CD4-positive, alpha-beta memory T cell (primary cell): Measurements from ENCODE around the gene MTMR6. TPM values are rescaled to one million over a fixed set of nuclear protein-coding genes. Genes with fewer than 3 reads are reported as not detected.

Experiments
- CTCF ChIA-PET: fragments of 350-600 bp; sonication (Branson Sonifier 250); formaldehyde crosslinking; loops from one replicate; lab custom pipeline; 2021; ENCODE audit warnings: inconsistent platforms; ENCODE audit not compliant: partially characterized antibody; lab: Charles Lee
- POLR2A ChIA-PET: fragments of 350-600 bp; sonication (Branson Sonifier 250); formaldehyde crosslinking; loops from one replicate; lab custom pipeline; 2021; ENCODE audit not compliant: partially characterized antibody; lab: Charles Lee
- DNase-seq, 5 donors: peaks; one replicate each; pipeline versions ENCODE4 v3.0.0 to v3.0.0-alpha.2; 2020 to 2022; ENCODE audit warnings: mixed read lengths in 1 of 5
- H3K27ac ChIP-seq: one replicate; pipeline ENCODE4 v1.7.0; 2013; ENCODE audit warnings: low read depth, low read length
- H3K27me3 ChIP-seq: 2 replicates; pipeline ENCODE4 v1.7.0; 2013; ENCODE audit warnings: mild to moderate bottlenecking, low read length, moderate library complexity; ENCODE audit not compliant: insufficient read depth
- H3K36me3 ChIP-seq: 2 replicates; pipeline ENCODE4 v1.7.0; 2013; ENCODE audit warnings: mild to moderate bottlenecking, low read length, moderate library complexity; ENCODE audit not compliant: insufficient read depth
- H3K4me1 ChIP-seq: 2 replicates; pipeline ENCODE4 v1.7.0; 2013; ENCODE audit warnings: mild to moderate bottlenecking, low read length, moderate library complexity; ENCODE audit not compliant: insufficient read depth
- H3K4me3 ChIP-seq, 2 donors: one replicate each; pipeline ENCODE4 v1.7.0; 2013; ENCODE audit warnings: low read length in 2 of 2, mild to moderate bottlenecking in 1 of 2
- H3K9me3 ChIP-seq, 2 donors: one replicate each; pipeline ENCODE4 v1.7.0; 2013; ENCODE audit warnings: low read length in 2 of 2, control low read depth in 1 of 2; ENCODE audit not compliant: control insufficient read depth in 1 of 2
- H3K27ac Mint-ChIP-seq, 7 donors: one replicate each; pipeline ENCODE4 v1.8.0; 2020 to 2021; ENCODE audit warnings: mixed read lengths in 7 of 7, mild to moderate bottlenecking in 6 of 7, inconsistent platforms in 3 of 7, moderate library complexity in 3 of 7
- H3K27me3 Mint-ChIP-seq, 2 donors: one replicate each; pipeline ENCODE4 v1.8.0; 2020 to 2021; ENCODE audit warnings: mixed read lengths in 2 of 2
- H3K36me3 Mint-ChIP-seq, 2 donors: one replicate each; pipeline ENCODE4 v1.8.0; 2020 to 2021; ENCODE audit warnings: mixed read lengths in 2 of 2, inconsistent platforms in 1 of 2, mild to moderate bottlenecking in 1 of 2
- H3K4me1 Mint-ChIP-seq, 4 donors: one replicate each; pipeline ENCODE4 v1.8.0; 2020 to 2021; ENCODE audit warnings: mixed read lengths in 4 of 4, mild to moderate bottlenecking in 1 of 4
- H3K4me3 Mint-ChIP-seq, 8 donors: one replicate each; pipeline ENCODE4 v1.8.0; 2020 to 2021; ENCODE audit warnings: mixed read lengths in 8 of 8, mild to moderate bottlenecking in 7 of 8, moderate library complexity in 6 of 8, inconsistent platforms in 3 of 8
- H3K9me3 Mint-ChIP-seq, 8 donors: one replicate each; pipeline ENCODE4 v1.8.0; 2020 to 2021; ENCODE audit warnings: mixed read lengths in 8 of 8, mild to moderate bottlenecking in 5 of 8, inconsistent platforms in 3 of 8, moderate library complexity in 1 of 8
- intact Hi-C: fragments of 100-400 bp; cut with micrococcal nuclease; formaldehyde crosslinking; loops from one replicate; pipeline ENCODE4 v1.15.1; 2023
- polyA plus RNA-seq, 2 donors: library from polyadenylated mRNA; unstranded; fragments of 300-500 nt; fragmentation: Illumina TruSeq; gene quantifications; one replicate each; pipeline ENCODE4 v1.2.3, GENCODE V29; 2021
- total RNA-seq, 2 experiments: library from RNA; stranded (reverse); gene quantifications; one replicate each; pipeline ENCODE4 v1.2.3, GENCODE V29; 2021

The MTMR6 gene
- total and polyA plus RNA-seq, 4 experiments from 2014 or later = 18.9 to 20.2 (median 19.5) TPM

- H3K4me1 Mint-ChIP-seq = peaks cover 68 to 93% (median 79%) of the 10 kb centered on the region in 4 donors
- intact Hi-C loops = no loop called here
- Histone ChIP-seq H3K27ac (no peak overlapping the region), H3K4me1 (peaks cover 52% of the 10 kb centered on the region), H3K9me3 (no peaks in the 10 kb centered on the region), H3K4me3 (no peak overlapping the region), H3K36me3 (no peaks in the 10 kb centered on the region), H3K27me3 (no peaks in the 10 kb centered on the region)
- CTCF ChIA-PET = no interaction called here
- peak overlapping the region in 6 of 7 donors; percentile 38 to 86 (median 72) for H3K27ac Mint-ChIP-seq
- peak overlapping the region in 2 of 8 donors; percentile 31 to 60 for H3K4me3 Mint-ChIP-seq
- POLR2A ChIA-PET = no interaction called here
- H3K9me3 Mint-ChIP-seq = no peaks in the 10 kb centered on the region
- H3K27me3 Mint-ChIP-seq = no peaks in the 10 kb centered on the region
- no peak for DNase-seq
- H3K36me3 Mint-ChIP-seq = peaks cover 15% of the 10 kb centered on the region in 2 donors
Measured at GRCh38 chr13:25281193-25281934, 5.9 kb downstream of the MTMR6 start.

DNA sequence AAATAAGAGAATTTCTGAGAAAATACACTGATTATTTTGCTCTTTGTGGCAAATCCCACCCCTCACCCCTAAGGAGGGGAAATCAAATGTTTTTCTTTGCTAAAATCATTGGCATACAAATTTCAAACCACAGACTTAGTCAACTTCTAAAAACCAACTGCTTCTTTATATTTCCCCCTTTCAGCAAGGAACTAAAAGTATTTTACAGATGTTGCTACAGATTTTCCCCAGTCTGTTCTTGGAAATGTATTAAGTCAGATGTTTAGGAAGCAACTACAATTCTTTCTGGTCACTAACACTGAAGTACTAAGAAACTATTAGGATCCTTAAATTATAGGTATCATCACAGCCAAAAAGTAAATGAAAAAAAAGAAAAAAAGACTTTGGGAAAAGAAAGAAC is 6.9 kb downstream of the MTMR6 start:
- Mint-ChIP-seq H3K9me3 (no peaks in the 10 kb centered on the region), H3K27me3 (no peaks in the 10 kb centered on the region), H3K27ac (peak overlapping the region in 4 of 7 donors; percentile 7 to 76 (median 28)), H3K36me3 (peaks cover 15 to 17% of the 10 kb centered on the region in 2 donors), H3K4me3 (no peak overlapping the region), H3K4me1 (peaks cover 64 to 89% (median 75%) of the 10 kb centered on the region in 4 donors)
- Histone ChIP-seq H3K27me3 (no peaks in the 10 kb centered on the region), H3K4me1 (peaks cover 43% of the 10 kb centered on the region), H3K36me3 (no peaks in the 10 kb centered on the region), H3K4me3 (no peak overlapping the region), H3K9me3 (no peaks in the 10 kb centered on the region), H3K27ac (no peak overlapping the region)
- no peak for DNase-seq
- intact Hi-C loops = no loop called here
- CTCF ChIA-PET = no interaction called here
- POLR2A ChIA-PET = no interaction called here

GRCh38 chr13:25276748-25277147 is 10.5 kb downstream of the MTMR6 start:
- Histone ChIP-seq H3K4me3 (no peak overlapping the region), H3K4me1 (peaks cover 21% of the 10 kb centered on the region), H3K9me3 (no peaks in the 10 kb centered on the region), H3K27me3 (no peaks in the 10 kb centered on the region), H3K27ac (no peak overlapping the region), H3K36me3 (peaks cover 16% of the 10 kb centered on the region)
- intact Hi-C loops = no loop called here
- Mint-ChIP-seq H3K9me3 (no peaks in the 10 kb centered on the region), H3K27me3 (no peaks in the 10 kb centered on the region), H3K4me1 (peaks cover 43 to 58% (median 48%) of the 10 kb centered on the region in 4 donors), H3K4me3 (no peak overlapping the region), H3K27ac (peak overlapping the region in 3 of 7 donors; percentile 8 to 58 (median 51)), H3K36me3 (peaks cover 16 to 29% of the 10 kb centered on the region in 2 donors)
- DNase-seq = no peak
- POLR2A ChIA-PET = no interaction called here
- CTCF ChIA-PET = interaction anchor here (2.1 to 2.4 kb wide), 2 partner anchors 10 to 16 kb away, joined by 5 to 9 read pairs; partner anchors contain the start of gene MTMR6

GRCh38 chr13:25268561-25268960 is 18.7 kb downstream of the MTMR6 start:
- H3K4me1 ChIP-seq = no peaks in the 10 kb centered on the region
- intact Hi-C loops = loop anchor here (5.0 kb wide), 1 partner anchor 34 kb away; the partner anchor contains the start of gene NUP58
- POLR2A ChIA-PET = no interaction called here
- H3K9me3 ChIP-seq = no peaks in the 10 kb centered on the region
- H3K4me3 ChIP-seq = no peak overlapping the region
- peaks cover 36% of the 10 kb centered on the region for H3K36me3 ChIP-seq
- DNase-seq = no peak
- Mint-ChIP-seq H3K4me3 (no peak overlapping the region), H3K9me3 (no peaks in the 10 kb centered on the region), H3K36me3 (peaks cover 41 to 73% of the 10 kb centered on the region in 2 donors), H3K27ac (peak overlapping the region in 4 of 7 donors; percentile 0 to 51 (median 22)), H3K4me1 (peaks cover 0 to 13% (median 10%) of the 10 kb centered on the region in 4 donors), H3K27me3 (no peaks in the 10 kb centered on the region)
- CTCF ChIA-PET = interaction anchor here (1.2 to 1.3 kb wide), 2 partner anchors 18 to 107 kb away, joined by 4 to 6 read pairs; no protein-coding TSS in a partner anchor
- H3K27me3 ChIP-seq = no peaks in the 10 kb centered on the region
- no peak overlapping the region for H3K27ac ChIP-seq

GRCh38 chr13:25267715-25268114 is 19.6 kb downstream of the MTMR6 start:
- Mint-ChIP-seq H3K27ac (peak overlapping the region in 5 of 7 donors; percentile 0 to 51 (median 19)), H3K4me1 (peaks cover 0 to 15% (median 10%) of the 10 kb centered on the region in 4 donors), H3K9me3 (no peaks in the 10 kb centered on the region), H3K4me3 (no peak overlapping the region), H3K36me3 (peaks cover 47 to 76% of the 10 kb centered on the region in 2 donors), H3K27me3 (no peaks in the 10 kb centered on the region)
- Histone ChIP-seq H3K27me3 (no peaks in the 10 kb centered on the region), H3K4me3 (no peak overlapping the region), H3K4me1 (no peaks in the 10 kb centered on the region), H3K9me3 (no peaks in the 10 kb centered on the region), H3K36me3 (peaks cover 38% of the 10 kb centered on the region), H3K27ac (no peak overlapping the region)
- DNase-seq = peak in 3 of 5 donors; percentile 11 to 21 (median 19)
- ChIA-PET CTCF (interaction anchor here (1.2 to 1.7 kb wide), 2 partner anchors 19 to 20 kb away, joined by 4 to 8 read pairs; partner anchors contain the start of gene MTMR6), POLR2A (no interaction called here)
- intact Hi-C loops = loop anchor here (1.0 to 5.0 kb wide), 3 partner anchors 20 to 108 kb away; partner anchors contain the start of genes MTMR6 and NUP58

- DNase-seq = no peak
- Mint-ChIP-seq H3K27ac (peak overlapping the region in 1 of 7 donors; percentile 76), H3K27me3 (no peaks in the 10 kb centered on the region), H3K9me3 (no peaks in the 10 kb centered on the region), H3K4me1 (peaks cover 0 to 11% (median 9%) of the 10 kb centered on the region in 4 donors), H3K36me3 (peaks cover 44 to 77% of the 10 kb centered on the region in 2 donors), H3K4me3 (no peak overlapping the region)
- Histone ChIP-seq H3K4me3 (no peak overlapping the region), H3K4me1 (no peaks in the 10 kb centered on the region), H3K36me3 (peaks cover 36% of the 10 kb centered on the region), H3K27me3 (no peaks in the 10 kb centered on the region), H3K27ac (no peak overlapping the region), H3K9me3 (no peaks in the 10 kb centered on the region)
- POLR2A ChIA-PET = no interaction called here
- intact Hi-C loops = loop anchor here (1.0 to 5.0 kb wide), 3 partner anchors 21 to 109 kb away; partner anchors contain the start of genes MTMR6 and NUP58
- CTCF ChIA-PET = interaction anchor here (1.7 kb wide), 1 partner anchor 21 kb away, joined by 8 read pairs; the partner anchor contains the start of gene MTMR6
Measured at GRCh38 chr13:25266706-25267105, 20.6 kb downstream of the MTMR6 start.

DNA sequence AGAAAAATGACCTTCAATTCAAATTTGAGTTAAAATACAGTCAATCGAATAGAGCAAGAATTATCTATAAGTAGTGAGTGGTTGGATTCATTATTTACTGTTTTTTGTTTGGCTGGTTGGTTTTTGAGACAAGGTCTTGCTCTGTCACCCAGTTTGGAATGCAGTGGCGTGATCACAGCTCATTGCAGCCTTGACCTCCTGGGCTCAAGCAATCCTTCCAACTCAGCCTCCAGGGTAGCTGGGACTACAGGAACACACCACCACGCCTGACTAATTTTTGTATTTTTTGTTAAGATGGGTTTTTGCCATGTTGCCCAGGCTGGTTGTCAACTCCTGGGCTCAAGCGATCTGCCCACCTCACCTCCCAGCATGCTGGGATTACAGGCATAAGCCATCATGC is 25.0 kb downstream of the MTMR6 start:
- Histone ChIP-seq H3K27me3 (no peaks in the 10 kb centered on the region), H3K9me3 (no peaks in the 10 kb centered on the region), H3K36me3 (peaks cover 37% of the 10 kb centered on the region), H3K27ac (no peak overlapping the region), H3K4me3 (no peak overlapping the region), H3K4me1 (no peaks in the 10 kb centered on the region)
- intact Hi-C loops = no loop called here
- Mint-ChIP-seq H3K4me3 (no peak overlapping the region), H3K27me3 (no peaks in the 10 kb centered on the region), H3K36me3 (peaks cover 43 to 70% of the 10 kb centered on the region in 2 donors), H3K9me3 (no peaks in the 10 kb centered on the region), H3K4me1 (peaks cover 0 to 2% (median under 1%) of the 10 kb centered on the region in 4 donors), H3K27ac (no peak overlapping the region)
- ChIA-PET CTCF (no interaction called here), POLR2A (no interaction called here)
- DNase-seq = no peak
